DND-41 (cell line): ENCODE measurements around the gene DYRK1A.

Experiments used
- CTCF ChIP-seq: IDR thresholded peaks from 2 replicates; pipeline ENCODE4 v1.5.1; 2012; ENCODE audit warnings: borderline replicate concordance, low read length, moderate library complexity, mild to moderate bottlenecking; ENCODE audit not compliant: poor library complexity, severe bottlenecking; ENCODE audit errors: extremely low read depth
- EZH2 ChIP-seq: IDR thresholded peaks from 3 replicates; pipeline ENCODE4 v1.6.1; 2012; ENCODE audit warnings: borderline replicate concordance, low read depth, mild to moderate bottlenecking, moderate library complexity, low read length, inconsistent platforms; ENCODE audit not compliant: severe bottlenecking

- TF ChIP-seq EZH2 (no peak), CTCF (no peak)
Observed at GRCh38 chr21:37509802-37510393, 143.3 kb downstream of the DYRK1A start.
